HAP-1 (cell line): ENCODE measurements around the gene UNC13B.
A peak's percentile ranks its signal among the peaks of the same experiment; 100 is the strongest.
"Not testable (repeated sequence)": the region's sequence is repeated elsewhere in the genome, so short reads cannot be mapped to it uniquely, and the experiment has no call there.

Source experiments
- DNase-seq, 2 experiments: peaks; one replicate each; pipeline ENCODE4 v3.0.0-alpha.2; 2016 to 2020; ENCODE audit warnings: low spot score in 2 of 2
- H3K27me3 ChIP-seq: fragments of 250-450 bp; sonication (Bioruptor Pico); 2 replicates; pipeline ENCODE4 v1.5.1; 2020; ENCODE audit warnings: low read depth, mild to moderate bottlenecking, moderate library complexity
- H3K36me3 ChIP-seq: fragments of 250-450 bp; sonication (Bioruptor Pico); replicated peaks from 2 replicates; pipeline ENCODE4 v1.5.1; 2020; ENCODE audit warnings: mild to moderate bottlenecking
- H3K4me1 ChIP-seq: fragments of 250-450 bp; sonication (Bioruptor Pico); 2 replicates; pipeline ENCODE4 v1.5.1; 2020; ENCODE audit warnings: mild to moderate bottlenecking
- H3K4me3 ChIP-seq: fragments of 250-450 bp; sonication (Bioruptor Pico); 2 replicates; pipeline ENCODE4 v1.5.1; 2020; ENCODE audit warnings: mild to moderate bottlenecking, moderate library complexity
- H3K9me3 ChIP-seq: fragments of 250-450 bp; sonication (Bioruptor Pico); 2 replicates; pipeline ENCODE4 v1.5.1; 2020; ENCODE audit warnings: mild to moderate bottlenecking, moderate library complexity
- in situ Hi-C: fragments of 300-500 bp; cut with MboI; formaldehyde crosslinking; loops from 3 replicates; pipeline ENCODE4 v1.14.3; 2020; ENCODE audit warnings: low sequenced_read_pairs, inconsistent platforms, mixed read lengths

The UNC13B gene

GRCh38 chr9:35179347-35180280 is 17.8 kb downstream of the UNC13B start:
- in situ Hi-C loops: no loop called here
- Histone ChIP-seq H3K9me3 (peaks cover 2% of the 10 kb centered on the region), H3K4me1 (no peaks in the 10 kb centered on the region), H3K4me3 (no peak overlapping the region), H3K27me3 (no peaks in the 10 kb centered on the region), H3K36me3 (no peaks in the 10 kb centered on the region)
- DNase-seq: no peak

- Histone ChIP-seq H3K4me1 (no peaks in the 10 kb centered on the region), H3K4me3 (no peak overlapping the region), H3K36me3 (no peaks in the 10 kb centered on the region), H3K27me3 (no peaks in the 10 kb centered on the region), H3K9me3 (peaks cover 2% of the 10 kb centered on the region)
- in situ Hi-C loops: no loop called here
- no peak for DNase-seq
These were observed 19.0 kb downstream of the UNC13B start for GRCh38 chr9:35180801-35181200.

- H3K27me3 ChIP-seq, H3K4me3 ChIP-seq, DNase-seq, H3K9me3 ChIP-seq, H3K4me1 ChIP-seq, H3K36me3 ChIP-seq, in situ Hi-C loops: not testable (repeated sequence)
These were observed 20.6 kb downstream of the UNC13B start for GRCh38 chr9:35182401-35182800.

GRCh38 chr9:35182996-35183754 is 21.4 kb downstream of the UNC13B start:
- H3K4me1 ChIP-seq, H3K4me3 ChIP-seq, H3K27me3 ChIP-seq, in situ Hi-C loops, DNase-seq, H3K36me3 ChIP-seq, H3K9me3 ChIP-seq: not testable (repeated sequence)

GRCh38 chr9:35183755-35184480 is 22.1 kb downstream of the UNC13B start:
- not testable (repeated sequence) for H3K4me3 ChIP-seq, H3K9me3 ChIP-seq, H3K4me1 ChIP-seq

GRCh38 chr9:35186524-35186923 is 24.7 kb downstream of the UNC13B start:
- no peak overlapping the region for H3K4me3 ChIP-seq
- peaks cover 7% of the 10 kb centered on the region for H3K4me1 ChIP-seq
- in situ Hi-C loops: no loop called here

More at GRCh38 chr9:35183755-35184480, 22.1 kb downstream of the UNC13B start:
- H3K27me3 ChIP-seq, in situ Hi-C loops, H3K36me3 ChIP-seq, DNase-seq: not testable (repeated sequence)

GRCh38 chr9:35190203-35190602 is 28.4 kb downstream of the UNC13B start:
- peaks cover 7% of the 10 kb centered on the region for H3K4me1 ChIP-seq
- no peaks in the 10 kb centered on the region for H3K27me3 ChIP-seq
- H3K4me3 ChIP-seq: no peak overlapping the region
- DNase-seq: no peak
- H3K9me3 ChIP-seq: no peaks in the 10 kb centered on the region
- in situ Hi-C loops: no loop called here
- no peaks in the 10 kb centered on the region for H3K36me3 ChIP-seq

More at GRCh38 chr9:35186524-35186923, 24.7 kb downstream of the UNC13B start:
- peaks cover 2% of the 10 kb centered on the region for H3K9me3 ChIP-seq
- DNase-seq: peak in 1 of 2 experiments; percentile 16
- H3K27me3 ChIP-seq: no peaks in the 10 kb centered on the region
- H3K36me3 ChIP-seq: no peaks in the 10 kb centered on the region

- H3K36me3 ChIP-seq: no peaks in the 10 kb centered on the region
- peaks cover 7% of the 10 kb centered on the region for H3K4me1 ChIP-seq
- no peaks in the 10 kb centered on the region for H3K9me3 ChIP-seq
- H3K27me3 ChIP-seq: no peaks in the 10 kb centered on the region
- in situ Hi-C loops: no loop called here
- no peak overlapping the region for H3K4me3 ChIP-seq
- DNase-seq: no peak
These were observed 29.3 kb downstream of the UNC13B start for GRCh38 chr9:35191105-35191504.

- DNase-seq: no peak
- Histone ChIP-seq H3K4me1 (peaks cover 4% of the 10 kb centered on the region), H3K9me3 (no peaks in the 10 kb centered on the region), H3K4me3 (no peak overlapping the region), H3K36me3 (no peaks in the 10 kb centered on the region), H3K27me3 (no peaks in the 10 kb centered on the region)
- in situ Hi-C loops: no loop called here
These were observed 32.0 kb downstream of the UNC13B start for GRCh38 chr9:35193762-35194161.

- no peaks in the 10 kb centered on the region for H3K9me3 ChIP-seq
- H3K4me1 ChIP-seq: no peaks in the 10 kb centered on the region
- no peaks in the 10 kb centered on the region for H3K36me3 ChIP-seq
- no peak for DNase-seq
- no peak overlapping the region for H3K4me3 ChIP-seq
- in situ Hi-C loops: no loop called here
- H3K27me3 ChIP-seq: no peaks in the 10 kb centered on the region
These were observed 33.9 kb downstream of the UNC13B start for GRCh38 chr9:35195683-35196082.

GRCh38 chr9:35198191-35198590 is 36.4 kb downstream of the UNC13B start:
- Histone ChIP-seq H3K9me3 (no peaks in the 10 kb centered on the region), H3K27me3 (no peaks in the 10 kb centered on the region), H3K36me3 (no peaks in the 10 kb centered on the region), H3K4me1 (no peaks in the 10 kb centered on the region), H3K4me3 (no peak overlapping the region)
- DNase-seq: no peak
- in situ Hi-C loops: no loop called here

- H3K36me3 ChIP-seq: no peaks in the 10 kb centered on the region
- H3K4me1 ChIP-seq: no peaks in the 10 kb centered on the region
- H3K27me3 ChIP-seq: no peaks in the 10 kb centered on the region
- peaks cover 6% of the 10 kb centered on the region; the same call in 1 of the 2 replicates for H3K9me3 ChIP-seq
- in situ Hi-C loops: no loop called here
- no peak overlapping the region for H3K4me3 ChIP-seq
- DNase-seq: no peak
These were observed 41.7 kb downstream of the UNC13B start for GRCh38 chr9:35203528-35203927.

GRCh38 chr9:35205340-35205739 is 43.5 kb downstream of the UNC13B start:
- in situ Hi-C loops: no loop called here
- no peak for DNase-seq
- Histone ChIP-seq H3K27me3 (no peaks in the 10 kb centered on the region), H3K4me3 (no peak overlapping the region), H3K4me1 (no peaks in the 10 kb centered on the region), H3K9me3 (peaks cover 6% of the 10 kb centered on the region), H3K36me3 (no peaks in the 10 kb centered on the region)
